HEK293 (cell line): Measurements from ENCODE around the gene GAL3ST3.

Source experiments
- CTCF ChIP-seq: fragments of 450-650 bp; formaldehyde crosslinking; IDR thresholded peaks from 2 replicates; pipeline ENCODE4 v1.5.1; 2016; ENCODE audit warnings: missing biosample characterization, missing genetic modification characterization
- REST ChIP-seq: fragments of 450-650 bp; formaldehyde crosslinking; IDR thresholded peaks from 2 replicates; pipeline ENCODE4 v1.5.1; 2016; ENCODE audit warnings: missing biosample characterization, missing genetic modification characterization
- ZBTB11 ChIP-seq: fragments of 450-650 bp; formaldehyde crosslinking; conservative IDR thresholded peaks from 2 replicates; pipeline ENCODE4 v1.5.1; 2016; ENCODE audit warnings: low read depth, missing biosample characterization, missing genetic modification characterization
- ZNF239 ChIP-seq: fragments of 450-650 bp; formaldehyde crosslinking; IDR thresholded peaks from 2 replicates; pipeline ENCODE4 v1.5.1; 2016; ENCODE audit warnings: missing biosample characterization, missing genetic modification characterization
- ZNF404 ChIP-seq: fragments of 450-650 bp; formaldehyde crosslinking; IDR thresholded peaks from 2 replicates; pipeline ENCODE4 v1.5.1; 2017; ENCODE audit warnings: missing biosample characterization, missing genetic modification characterization

GRCh38 chr11:66082946-66083698 lies 34.2 kb upstream of the GAL3ST3 start:
- TF ChIP-seq CTCF (no peak), REST (tag by site-specific recombination) (no peak), ZBTB11 (no peak), ZNF404 (no peak), ZNF239 (no peak)
